Nephron (organoid): ENCODE data around the gene TSEN54.
A peak's percentile ranks its signal among the peaks of the same experiment; 100 is the strongest.

Source experiments
- H3K27ac Mint-ChIP-seq, 3 experiments: 2 replicates each; pipeline ENCODE4 v1.8.0; 2020; ENCODE audit warnings: mixed read lengths in 3 of 3, mild to moderate bottlenecking in 2 of 3, moderate library complexity in 1 of 3
- H3K27me3 Mint-ChIP-seq: 2 replicates; pipeline ENCODE4 v1.8.0; 2021; ENCODE audit warnings: low read depth, mild to moderate bottlenecking, moderate library complexity, mixed read lengths
- H3K36me3 Mint-ChIP-seq: 2 replicates; pipeline ENCODE4 v1.8.0; 2020; ENCODE audit warnings: low read depth, mixed read lengths
- H3K4me1 Mint-ChIP-seq: 2 replicates; pipeline ENCODE4 v1.8.0; 2020; ENCODE audit warnings: mixed read lengths
- H3K4me3 Mint-ChIP-seq, 3 experiments: 2 replicates each; pipeline ENCODE4 v1.8.0; 2020; ENCODE audit warnings: mild to moderate bottlenecking in 3 of 3, mixed read lengths in 3 of 3, moderate library complexity in 2 of 3
- H3K9me3 Mint-ChIP-seq: 2 replicates; pipeline ENCODE4 v1.8.0; 2020; ENCODE audit warnings: mixed read lengths
- TF ChIP-seq, protein P1 (sequence below), 3 experiments: fragments of 200-600 bp; sonication (generic); IDR thresholded peaks; one replicate each; pipeline ENCODE4 v1.5.0; 2021; ENCODE audit warnings: antibody characterized with exemption in 3 of 3; ENCODE audit not compliant: unreplicated experiment in 3 of 3

The TSEN54 gene

GRCh38 chr17:75512926-75513640, 3.2 kb upstream of the TSEN54 start:
- H3K36me3 Mint-ChIP-seq: peaks cover 19% of the 10 kb centered on the region
- TF ChIP-seq, protein P1, sequence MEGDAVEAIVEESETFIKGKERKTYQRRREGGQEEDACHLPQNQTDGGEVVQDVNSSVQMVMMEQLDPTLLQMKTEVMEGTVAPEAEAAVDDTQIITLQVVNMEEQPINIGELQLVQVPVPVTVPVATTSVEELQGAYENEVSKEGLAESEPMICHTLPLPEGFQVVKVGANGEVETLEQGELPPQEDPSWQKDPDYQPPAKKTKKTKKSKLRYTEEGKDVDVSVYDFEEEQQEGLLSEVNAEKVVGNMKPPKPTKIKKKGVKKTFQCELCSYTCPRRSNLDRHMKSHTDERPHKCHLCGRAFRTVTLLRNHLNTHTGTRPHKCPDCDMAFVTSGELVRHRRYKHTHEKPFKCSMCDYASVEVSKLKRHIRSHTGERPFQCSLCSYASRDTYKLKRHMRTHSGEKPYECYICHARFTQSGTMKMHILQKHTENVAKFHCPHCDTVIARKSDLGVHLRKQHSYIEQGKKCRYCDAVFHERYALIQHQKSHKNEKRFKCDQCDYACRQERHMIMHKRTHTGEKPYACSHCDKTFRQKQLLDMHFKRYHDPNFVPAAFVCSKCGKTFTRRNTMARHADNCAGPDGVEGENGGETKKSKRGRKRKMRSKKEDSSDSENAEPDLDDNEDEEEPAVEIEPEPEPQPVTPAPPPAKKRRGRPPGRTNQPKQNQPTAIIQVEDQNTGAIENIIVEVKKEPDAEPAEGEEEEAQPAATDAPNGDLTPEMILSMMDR (IDR thresholded peaks at IDR 0.05; ENCODE audit: unreplicated experiment in 3 of 3): no peak

GRCh38 chr17:75513641-75514000, 2.7 kb upstream of the TSEN54 start:
- Mint-ChIP-seq H3K4me3 (peak overlapping the region; percentile 87 to 89 (median 88)), H3K9me3 (no peaks in the 10 kb centered on the region), H3K36me3 (peaks cover 24% of the 10 kb centered on the region), H3K27me3 (no peaks in the 10 kb centered on the region), H3K27ac (no peak overlapping the region), H3K4me1 (peaks cover 46% of the 10 kb centered on the region)
- TF ChIP-seq, protein P1 (IDR thresholded peaks at IDR 0.05; ENCODE audit: unreplicated experiment in 3 of 3): no peak

More at GRCh38 chr17:75512926-75513640, 3.2 kb upstream of the TSEN54 start:
- no peaks in the 10 kb centered on the region for H3K27me3 Mint-ChIP-seq
- no peak overlapping the region for H3K27ac Mint-ChIP-seq
- peaks cover 46% of the 10 kb centered on the region for H3K4me1 Mint-ChIP-seq
- no peaks in the 10 kb centered on the region for H3K9me3 Mint-ChIP-seq
- H3K4me3 Mint-ChIP-seq: peak overlapping the region; percentile 87 to 89 (median 88)

DNA sequence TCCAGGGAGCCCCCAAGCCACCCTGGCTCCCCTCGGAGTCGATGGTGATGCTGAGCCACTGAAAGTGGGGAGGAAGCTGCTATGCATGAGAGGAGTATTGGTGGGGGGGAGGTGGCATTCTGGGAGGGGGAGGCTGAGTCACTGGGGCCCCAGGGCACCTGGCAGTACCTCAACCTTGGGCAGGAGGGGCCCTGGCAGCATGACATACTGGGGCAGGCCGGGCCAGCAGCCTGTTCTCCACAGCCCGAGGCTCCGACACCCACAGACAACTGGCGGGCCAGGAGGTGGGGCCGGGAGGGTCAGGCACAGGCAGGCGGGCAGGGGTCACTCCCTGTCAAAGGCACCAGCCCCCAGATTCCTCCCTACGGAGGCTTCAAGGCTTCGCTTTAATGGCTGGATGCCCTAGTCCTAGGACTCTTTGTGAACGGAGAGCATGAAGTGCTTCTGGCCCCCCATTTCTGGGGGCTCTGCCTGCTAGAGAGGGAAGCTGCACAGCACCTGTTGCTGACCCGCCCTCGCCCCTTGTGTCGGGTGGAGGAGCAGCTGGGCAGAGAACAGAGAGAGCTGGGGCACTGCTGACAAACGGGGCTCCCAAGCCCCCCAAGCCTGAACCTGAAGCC, 1.9 kb upstream of the TSEN54 start:
- Mint-ChIP-seq H3K4me1 (peaks cover 41% of the 10 kb centered on the region), H3K36me3 (peaks cover 22% of the 10 kb centered on the region), H3K4me3 (peak overlapping the region; percentile 87 to 89 (median 88)), H3K27me3 (no peaks in the 10 kb centered on the region), H3K9me3 (no peaks in the 10 kb centered on the region), H3K27ac (peak overlapping the region in 1 of 3 experiments; percentile 53)
- TF ChIP-seq, protein P1 (IDR thresholded peaks at IDR 0.05; ENCODE audit: unreplicated experiment in 3 of 3): no peak

GRCh38 chr17:75514919-75515495, 1.3 kb upstream of the TSEN54 start:
- Mint-ChIP-seq H3K4me1 (peaks cover 36% of the 10 kb centered on the region), H3K36me3 (peaks cover 22% of the 10 kb centered on the region), H3K9me3 (no peaks in the 10 kb centered on the region), H3K27me3 (no peaks in the 10 kb centered on the region), H3K27ac (no peak overlapping the region), H3K4me3 (peak overlapping the region; percentile 87 to 90 (median 89))
- TF ChIP-seq, protein P1 (IDR thresholded peaks at IDR 0.05; ENCODE audit: unreplicated experiment in 3 of 3): no peak

DNA sequence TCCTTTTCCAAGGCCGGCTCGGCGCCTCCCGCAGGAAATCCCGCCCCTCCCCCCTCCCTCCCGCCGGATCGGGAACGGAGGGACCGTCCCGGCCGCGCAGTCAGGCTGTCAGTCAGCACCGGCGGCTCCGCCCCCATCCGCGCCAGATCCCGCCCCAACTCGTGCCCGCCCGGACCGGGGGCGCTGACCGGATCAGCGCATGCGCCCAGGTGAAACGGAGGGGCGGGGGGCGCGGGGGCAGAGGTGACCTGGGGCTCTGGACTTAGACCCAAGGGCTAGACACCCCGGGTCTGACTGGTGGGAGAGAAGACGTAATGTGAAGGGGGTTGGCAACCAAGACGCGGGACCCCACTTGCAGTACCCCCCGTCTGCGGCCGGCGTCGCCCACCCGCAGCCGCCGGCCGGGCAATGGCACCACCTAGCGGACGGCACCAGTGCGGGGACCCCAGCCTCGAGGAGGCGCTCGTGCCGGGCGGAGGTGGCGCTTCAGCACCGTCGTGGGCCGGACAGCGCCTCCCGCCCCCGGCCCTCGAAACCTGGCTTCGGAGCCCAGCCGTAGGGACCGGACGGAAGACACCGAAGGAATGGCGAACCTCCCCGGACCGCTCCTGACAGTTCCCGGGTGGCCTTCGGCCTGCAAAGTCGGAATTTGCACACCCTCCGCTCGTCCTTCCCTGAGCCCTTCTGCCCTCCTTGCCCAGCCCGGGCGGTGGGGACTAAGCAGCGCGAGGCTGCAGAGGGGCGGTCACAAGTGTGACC, 653 bp upstream of the TSEN54 start, which contains the start of gene CASKIN2:
CASKIN2 (minus strand) TSS at position 42 of the 759 bp plus-strand sequence. CDS start 1,733 bp downstream, outside the sequence.
- TF ChIP-seq, protein P1 (IDR thresholded peaks at IDR 0.05; ENCODE audit: unreplicated experiment in 3 of 3): peak; percentile 99 to 100 (median 99)
- H3K27ac Mint-ChIP-seq: no peak within 1 kb of the TSS
- peaks cover 22% of the 10 kb centered on the region for H3K36me3 Mint-ChIP-seq
- no peaks in the 10 kb centered on the region for H3K27me3 Mint-ChIP-seq
- peaks cover 36% of the 10 kb centered on the region for H3K4me1 Mint-ChIP-seq
- H3K4me3 Mint-ChIP-seq: peak within 1 kb of the TSS; percentile 87 to 90 (median 89)
- no peaks in the 10 kb centered on the region for H3K9me3 Mint-ChIP-seq
